ENCODE results near the gene RASGRP1. TPM values are rescaled to one million over a fixed set of nuclear protein-coding genes. Genes with fewer than 3 reads are reported as not detected.

Gene RASGRP1
- polyA plus RNA-seq, 12 donors, result 0.22 to 2.2 (median 0.60) TPM; not detected in 2

- no peak for DNase-seq
These were observed 11.6 kb upstream of the RASGRP1 start for GRCh38 chr15:38576261-38576660.

GRCh38 chr15:38565287-38565670, 665 bp upstream of the RASGRP1 start:
- no peak for DNase-seq

GRCh38 chr15:38563723-38564519, 693 bp downstream of the RASGRP1 start:
- DNase-seq, result peak; percentile 59

- DNase-seq, result no peak
These were observed 2.3 kb downstream of the RASGRP1 start for GRCh38 chr15:38562278-38562677.

- no peak for DNase-seq
These were observed 4.1 kb downstream of the RASGRP1 start for GRCh38 chr15:38560456-38560926.

GRCh38 chr15:38559636-38560307, 4.8 kb downstream of the RASGRP1 start:
- no peak for DNase-seq

- no peak for DNase-seq
These were observed 5.5 kb downstream of the RASGRP1 start for GRCh38 chr15:38559131-38559530.

GRCh38 chr15:38558372-38559059, 6.1 kb downstream of the RASGRP1 start:
- DNase-seq, result no peak

GRCh38 chr15:38557921-38558320, 6.7 kb downstream of the RASGRP1 start:
- DNase-seq, result no peak

- DNase-seq, result no peak
These were observed 8.8 kb downstream of the RASGRP1 start for GRCh38 chr15:38555686-38556334.

GRCh38 chr15:38554354-38554753, 10.3 kb downstream of the RASGRP1 start:
- DNase-seq, result no peak

- no peak for DNase-seq
These were observed 11.5 kb downstream of the RASGRP1 start for GRCh38 chr15:38553071-38553470.

GRCh38 chr15:38551720-38552648, 12.6 kb downstream of the RASGRP1 start:
- no peak for DNase-seq

- DNase-seq, result no peak
These were observed 15.4 kb downstream of the RASGRP1 start for GRCh38 chr15:38549222-38549621.

GRCh38 chr15:38547255-38547997, 17.2 kb downstream of the RASGRP1 start:
- no peak for DNase-seq

GRCh38 chr15:38545179-38545578, 19.4 kb downstream of the RASGRP1 start:
- no peak for DNase-seq

- no peak for DNase-seq
These were observed 23.6 kb downstream of the RASGRP1 start for GRCh38 chr15:38541026-38541425.

GRCh38 chr15:38540510-38540909, 24.1 kb downstream of the RASGRP1 start:
- no peak for DNase-seq

GRCh38 chr15:38539008-38539343, 25.6 kb downstream of the RASGRP1 start:
- no peak for DNase-seq

GRCh38 chr15:38538328-38539007, 26.1 kb downstream of the RASGRP1 start:
- DNase-seq, result no peak
